NT2/D1 (cell line): ENCODE measurements around the gene OR10A5.

ENCODE experiments used
- SUZ12 ChIP-seq: IDR thresholded peaks from 2 replicates; pipeline ENCODE4 v1.6.1; 2011; ENCODE audit not compliant: insufficient read length, insufficient read depth; ENCODE audit errors: extremely low read depth
- YY1 ChIP-seq: IDR thresholded peaks from 2 replicates; pipeline ENCODE4 v1.6.1; 2011; ENCODE audit not compliant: insufficient read length, insufficient read depth

- TF ChIP-seq SUZ12, result no peak
- TF ChIP-seq YY1, result no peak
These were observed 27.8 kb upstream of the OR10A5 start for GRCh38 chr11:6817694-6818093.
